ENCODE data around the gene ABCC11. TPM values are rescaled to one million over a fixed set of nuclear protein-coding genes. Genes with fewer than 3 reads are reported as not detected.

Gene ABCC11
- total and polyA plus RNA-seq, 2 of the 13 experiments (the other 11 are each of a cell fraction or from before 2014, with no cell fraction given) = 1.0 to 1.4 TPM

DNA sequence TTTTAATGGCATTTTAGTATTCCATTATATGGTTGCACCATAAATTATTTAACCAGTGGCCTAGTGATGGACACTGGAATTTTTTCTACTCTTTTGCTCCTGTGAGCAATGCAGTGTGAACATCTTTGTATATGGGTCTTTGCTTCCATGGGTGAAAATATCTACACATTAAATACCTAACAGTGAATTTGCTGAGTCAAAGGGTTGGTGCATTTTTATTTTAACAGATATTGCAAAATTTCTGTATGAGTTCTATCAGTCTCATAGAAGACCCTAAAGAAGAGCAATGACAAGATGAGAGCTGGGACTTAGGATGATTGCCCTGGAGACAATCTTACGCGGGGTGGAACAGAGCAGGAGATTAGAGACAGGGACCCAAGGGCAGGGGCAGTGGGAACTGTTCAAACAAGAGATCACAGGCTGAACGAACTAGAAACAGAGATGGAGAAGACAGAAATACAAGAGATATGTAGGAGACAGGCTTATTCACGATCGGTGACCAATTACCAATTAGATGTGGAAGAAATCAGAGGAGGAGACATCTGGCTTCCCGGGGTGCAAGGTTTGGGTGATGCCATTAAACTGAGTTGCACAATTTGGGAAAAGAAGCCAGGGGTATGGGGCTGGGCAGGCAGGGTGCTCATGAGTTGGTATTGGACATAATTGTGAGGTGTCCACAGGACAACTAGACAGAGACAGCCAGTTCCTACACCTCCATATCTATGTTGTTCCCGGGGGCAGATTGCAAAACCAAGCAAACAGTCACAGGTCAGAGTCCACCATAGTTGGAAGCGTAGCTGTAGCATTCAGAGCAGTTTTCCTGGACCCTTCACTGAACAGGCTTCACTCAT lies 43.1 kb downstream of the ABCC11 start (continued):
- TF ChIP-seq ZNF589 (CRISPR knock-in tag; conservative IDR thresholded peaks at IDR 0.05) (peak; percentile 44; the same call in 1 of the 2 replicates), SOX6 (IDR thresholded peaks at IDR 0.05) (no peak), SOX6 (CRISPR knock-in tag; IDR thresholded peaks at IDR 0.05) (peak; percentile 96), ARHGAP35 (CRISPR knock-in tag; IDR thresholded peaks at IDR 0.05; ENCODE audit: borderline replicate concordance) (no peak), ZNF484 (CRISPR knock-in tag; IDR thresholded peaks at IDR 0.05; ENCODE audit: borderline replicate concordance, low read depth) (no peak), SP2 (CRISPR knock-in tag; IDR thresholded peaks at IDR 0.05) (no peak), NKX3-1 (CRISPR knock-in tag; IDR thresholded peaks at IDR 0.05) (no peak), RARA (CRISPR knock-in tag; IDR thresholded peaks at IDR 0.05) (peak; percentile 91), GATAD1 (CRISPR knock-in tag; IDR thresholded peaks at IDR 0.05) (peak; percentile 77), ZNF605 (CRISPR knock-in tag; IDR thresholded peaks at IDR 0.05) (0 out of 2 replicates have a peak, but pooled peaks have one; percentile 74), ZFP36 (IDR thresholded peaks at IDR 0.05; ENCODE audit: borderline replicate concordance, low read depth, low read length, partially characterized antibody) (no peak), ZNF282 (IDR thresholded peaks at IDR 0.05; ENCODE audit: partially characterized antibody) (no peak), EZH2 (conservative IDR thresholded peaks at IDR 0.05; ENCODE audit: low read depth, low read length) (no peak), U2AF1 (optimal IDR thresholded peaks at IDR 0.05; ENCODE audit: low read depth, low read length) (no peak), KDM4B (CRISPR knock-in tag; IDR thresholded peaks at IDR 0.05) (peak; percentile 98), ZNF30 (CRISPR knock-in tag; IDR thresholded peaks at IDR 0.05) (no peak), NAIF1 (CRISPR knock-in tag; IDR thresholded peaks at IDR 0.05; ENCODE audit: borderline replicate concordance) (no peak), POGZ (CRISPR knock-in tag; IDR thresholded peaks at IDR 0.05) (peak; percentile 90), ASH2L (IDR thresholded peaks at IDR 0.05; ENCODE audit: insufficient read length, low read depth, low read length) (peak; percentile 86), ZFAT (CRISPR knock-in tag; conservative IDR thresholded peaks at IDR 0.05) (no peak), ISX (CRISPR knock-in tag; conservative IDR thresholded peaks at IDR 0.05) (no peak), AHR (CRISPR knock-in tag; IDR thresholded peaks at IDR 0.05) (0 out of 2 replicates have a peak, but pooled peaks have one; percentile 64), MED13 (CRISPR knock-in tag; IDR thresholded peaks at IDR 0.05) (no peak), ARNT (IDR thresholded peaks at IDR 0.05) (no peak), ZNF713 (CRISPR knock-in tag; IDR thresholded peaks at IDR 0.05) (0 out of 2 replicates have a peak, but pooled peaks have one; percentile 42), SAP130 (CRISPR knock-in tag; IDR thresholded peaks at IDR 0.05; ENCODE audit: low read depth) (peak; percentile 90), ZNF446 (CRISPR knock-in tag; IDR thresholded peaks at IDR 0.05) (peak; percentile 60; the same call in 1 of the 2 replicates), PRMT3 (CRISPR knock-in tag; IDR thresholded peaks at IDR 0.05; ENCODE audit: borderline replicate concordance, low read depth) (peak; percentile 68; the same call in 1 of the 2 replicates), ZNF761 (CRISPR knock-in tag; conservative IDR thresholded peaks at IDR 0.05) (peak; percentile 57; the same call in 1 of the 2 replicates), NCOA1 (CRISPR knock-in tag; IDR thresholded peaks at IDR 0.05) (peak; percentile 92)
- TF ChIP-seq, protein P1, sequence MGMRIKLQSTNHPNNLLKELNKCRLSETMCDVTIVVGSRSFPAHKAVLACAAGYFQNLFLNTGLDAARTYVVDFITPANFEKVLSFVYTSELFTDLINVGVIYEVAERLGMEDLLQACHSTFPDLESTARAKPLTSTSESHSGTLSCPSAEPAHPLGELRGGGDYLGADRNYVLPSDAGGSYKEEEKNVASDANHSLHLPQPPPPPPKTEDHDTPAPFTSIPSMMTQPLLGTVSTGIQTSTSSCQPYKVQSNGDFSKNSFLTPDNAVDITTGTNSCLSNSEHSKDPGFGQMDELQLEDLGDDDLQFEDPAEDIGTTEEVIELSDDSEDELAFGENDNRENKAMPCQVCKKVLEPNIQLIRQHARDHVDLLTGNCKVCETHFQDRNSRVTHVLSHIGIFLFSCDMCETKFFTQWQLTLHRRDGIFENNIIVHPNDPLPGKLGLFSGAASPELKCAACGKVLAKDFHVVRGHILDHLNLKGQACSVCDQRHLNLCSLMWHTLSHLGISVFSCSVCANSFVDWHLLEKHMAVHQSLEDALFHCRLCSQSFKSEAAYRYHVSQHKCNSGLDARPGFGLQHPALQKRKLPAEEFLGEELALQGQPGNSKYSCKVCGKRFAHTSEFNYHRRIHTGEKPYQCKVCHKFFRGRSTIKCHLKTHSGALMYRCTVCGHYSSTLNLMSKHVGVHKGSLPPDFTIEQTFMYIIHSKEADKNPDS (CRISPR knock-in tag; IDR thresholded peaks at IDR 0.05) = peak; percentile 83; the same call in 1 of the 2 replicates

Data from HepG2 (cell line).